Activated CD8-positive, alpha-beta memory T cell treated with anti-CD3 and anti-CD28 coated beads, Interleukin-2, amount 10 ng/mL, durations not matched to agents 7 days and 5 days (primary cell): ENCODE results near the gene NTM. TPM values are rescaled to one million over a fixed set of nuclear protein-coding genes. Genes with fewer than 3 reads are reported as not detected.

ENCODE experiments used
- ATAC-seq: fragments of 150-1000 bp; cut with Tn5 transposase; one replicate; pipeline ENCODE4 v1.10.0; 2021; ENCODE audit warnings: moderate library complexity
- CTCF ChIA-PET: fragments of 350-600 bp; sonication (Branson Sonifier 250); formaldehyde crosslinking; loops from one replicate; lab custom pipeline; 2021; ENCODE audit warnings: antibody characterized with exemption; lab: Charles Lee
- DNase-seq: peaks from one replicate; pipeline ENCODE4 v3.0.0-alpha.2; 2020
- H3K27ac Mint-ChIP-seq: one replicate; pipeline ENCODE4 v1.8.0; 2021; ENCODE audit warnings: mild to moderate bottlenecking, mixed read lengths
- H3K27me3 Mint-ChIP-seq: one replicate; pipeline ENCODE4 v1.8.0; 2021; ENCODE audit warnings: mixed read lengths
- H3K36me3 Mint-ChIP-seq: one replicate; pipeline ENCODE4 v1.8.0; 2021; ENCODE audit warnings: mild to moderate bottlenecking, mixed read lengths
- H3K4me1 Mint-ChIP-seq: one replicate; pipeline ENCODE4 v1.8.0; 2021; ENCODE audit warnings: mixed read lengths
- H3K4me3 Mint-ChIP-seq: one replicate; pipeline ENCODE4 v1.8.0; 2021; ENCODE audit warnings: mild to moderate bottlenecking, moderate library complexity, mixed read lengths
- H3K9me3 Mint-ChIP-seq: one replicate; pipeline ENCODE4 v1.8.0; 2022; ENCODE audit warnings: low read depth, mixed read lengths
- total RNA-seq, 2 experiments: library from RNA; stranded (reverse); gene quantifications; one replicate each; pipeline ENCODE4 v1.2.3, GENCODE V29; 2021

The NTM gene
- total RNA-seq, 2 experiments from 2014 or later, result not detected

GRCh38 chr11:131991606-131992005, 621.2 kb downstream of the NTM start:
- H3K4me3 Mint-ChIP-seq, result no peak overlapping the region
- CTCF ChIA-PET, result no interaction called here
- ATAC-seq (no peak), DNase-seq (no peak)
- no peak overlapping the region for H3K27ac Mint-ChIP-seq
- H3K9me3 Mint-ChIP-seq, result peaks cover 2% of the 10 kb centered on the region
- no peaks in the 10 kb centered on the region for H3K36me3 Mint-ChIP-seq
- no peaks in the 10 kb centered on the region for H3K27me3 Mint-ChIP-seq
- no peaks in the 10 kb centered on the region for H3K4me1 Mint-ChIP-seq

GRCh38 chr11:131993246-131993645, 622.8 kb downstream of the NTM start:
- ATAC-seq (no peak), DNase-seq (no peak)
- no peaks in the 10 kb centered on the region for H3K27me3 Mint-ChIP-seq
- H3K4me3 Mint-ChIP-seq, result no peak overlapping the region
- H3K27ac Mint-ChIP-seq, result no peak overlapping the region
- H3K36me3 Mint-ChIP-seq, result no peaks in the 10 kb centered on the region
- CTCF ChIA-PET, result no interaction called here
- no peaks in the 10 kb centered on the region for H3K4me1 Mint-ChIP-seq
- peaks cover 5% of the 10 kb centered on the region for H3K9me3 Mint-ChIP-seq

GRCh38 chr11:131998020-131998419, 627.6 kb downstream of the NTM start:
- CTCF ChIA-PET, result no interaction called here
- no peaks in the 10 kb centered on the region for H3K36me3 Mint-ChIP-seq
- H3K9me3 Mint-ChIP-seq, result peaks cover 3% of the 10 kb centered on the region
- H3K4me3 Mint-ChIP-seq, result no peak overlapping the region
- DNase-seq (no peak), ATAC-seq (no peak)
- no peak overlapping the region for H3K27ac Mint-ChIP-seq
- H3K4me1 Mint-ChIP-seq, result no peaks in the 10 kb centered on the region
- no peaks in the 10 kb centered on the region for H3K27me3 Mint-ChIP-seq

GRCh38 chr11:131999084-131999483, 628.7 kb downstream of the NTM start:
- no peaks in the 10 kb centered on the region for H3K4me1 Mint-ChIP-seq
- no peaks in the 10 kb centered on the region for H3K36me3 Mint-ChIP-seq
- CTCF ChIA-PET, result no interaction called here
- H3K4me3 Mint-ChIP-seq, result no peak overlapping the region
- H3K9me3 Mint-ChIP-seq, result peaks cover 3% of the 10 kb centered on the region
- no peak overlapping the region for H3K27ac Mint-ChIP-seq
- DNase-seq, result no peak
- ATAC-seq, result no peak
- H3K27me3 Mint-ChIP-seq, result no peaks in the 10 kb centered on the region

- Mint-ChIP-seq H3K27ac (no peak overlapping the region), H3K4me3 (no peak overlapping the region), H3K4me1 (no peaks in the 10 kb centered on the region), H3K36me3 (no peaks in the 10 kb centered on the region), H3K9me3 (peaks cover 3% of the 10 kb centered on the region), H3K27me3 (no peaks in the 10 kb centered on the region)
- CTCF ChIA-PET, result no interaction called here
- ATAC-seq, result no peak
- no peak for DNase-seq
Observed at GRCh38 chr11:131999955-132000354, 629.5 kb downstream of the NTM start.

- DNase-seq (no peak), ATAC-seq (no peak)
- Mint-ChIP-seq H3K27me3 (no peaks in the 10 kb centered on the region), H3K4me1 (no peaks in the 10 kb centered on the region), H3K9me3 (no peaks in the 10 kb centered on the region), H3K27ac (no peak overlapping the region), H3K4me3 (no peak overlapping the region), H3K36me3 (no peaks in the 10 kb centered on the region)
- CTCF ChIA-PET, result no interaction called here
Observed at GRCh38 chr11:132005887-132006286, 635.5 kb downstream of the NTM start.

- Mint-ChIP-seq H3K9me3 (no peaks in the 10 kb centered on the region), H3K27me3 (no peaks in the 10 kb centered on the region), H3K27ac (no peak overlapping the region), H3K4me3 (no peak overlapping the region), H3K36me3 (no peaks in the 10 kb centered on the region), H3K4me1 (no peaks in the 10 kb centered on the region)
- no peak for ATAC-seq
- no peak for DNase-seq
- CTCF ChIA-PET, result no interaction called here
Observed at GRCh38 chr11:132006884-132007580, 636.6 kb downstream of the NTM start.

- Mint-ChIP-seq H3K27me3 (no peaks in the 10 kb centered on the region), H3K9me3 (no peaks in the 10 kb centered on the region), H3K4me1 (no peaks in the 10 kb centered on the region), H3K36me3 (no peaks in the 10 kb centered on the region), H3K27ac (no peak overlapping the region), H3K4me3 (no peak overlapping the region)
- DNase-seq (no peak), ATAC-seq (no peak)
- CTCF ChIA-PET, result no interaction called here
Observed at GRCh38 chr11:132008226-132008625, 637.8 kb downstream of the NTM start.

GRCh38 chr11:132008872-132009271, 638.5 kb downstream of the NTM start:
- no peaks in the 10 kb centered on the region for H3K27me3 Mint-ChIP-seq
- no peaks in the 10 kb centered on the region for H3K9me3 Mint-ChIP-seq
- no peak overlapping the region for H3K4me3 Mint-ChIP-seq
- CTCF ChIA-PET, result no interaction called here
- H3K4me1 Mint-ChIP-seq, result no peaks in the 10 kb centered on the region
- DNase-seq (no peak), ATAC-seq (no peak)
- no peaks in the 10 kb centered on the region for H3K36me3 Mint-ChIP-seq
- no peak overlapping the region for H3K27ac Mint-ChIP-seq

GRCh38 chr11:132020001-132020400, 649.6 kb downstream of the NTM start:
- Mint-ChIP-seq H3K27ac (no peak overlapping the region), H3K4me1 (no peaks in the 10 kb centered on the region)
- CTCF ChIA-PET, result no interaction called here

GRCh38 chr11:132022285-132022684, 651.9 kb downstream of the NTM start:
- no peaks in the 10 kb centered on the region for H3K9me3 Mint-ChIP-seq
- ATAC-seq, result no peak
- CTCF ChIA-PET, result no interaction called here
- H3K27ac Mint-ChIP-seq, result no peak overlapping the region
- no peak overlapping the region for H3K4me3 Mint-ChIP-seq
- DNase-seq, result no peak
- no peaks in the 10 kb centered on the region for H3K27me3 Mint-ChIP-seq
- no peaks in the 10 kb centered on the region for H3K4me1 Mint-ChIP-seq
- no peaks in the 10 kb centered on the region for H3K36me3 Mint-ChIP-seq

More at GRCh38 chr11:132020001-132020400, 649.6 kb downstream of the NTM start:
- ATAC-seq, result no peak
- no peak for DNase-seq
- H3K27me3 Mint-ChIP-seq, result no peaks in the 10 kb centered on the region
- peaks cover 2% of the 10 kb centered on the region for H3K9me3 Mint-ChIP-seq
- H3K4me3 Mint-ChIP-seq, result no peak overlapping the region
- H3K36me3 Mint-ChIP-seq, result no peaks in the 10 kb centered on the region

GRCh38 chr11:132022733-132023478, 652.5 kb downstream of the NTM start:
- H3K36me3 Mint-ChIP-seq, result no peaks in the 10 kb centered on the region
- H3K27ac Mint-ChIP-seq, result no peak overlapping the region
- H3K4me1 Mint-ChIP-seq, result no peaks in the 10 kb centered on the region
- CTCF ChIA-PET, result no interaction called here
- H3K4me3 Mint-ChIP-seq, result no peak overlapping the region
- no peaks in the 10 kb centered on the region for H3K9me3 Mint-ChIP-seq
- no peak for DNase-seq
- H3K27me3 Mint-ChIP-seq, result no peaks in the 10 kb centered on the region
- no peak for ATAC-seq

GRCh38 chr11:132024587-132025295, 654.3 kb downstream of the NTM start:
- no peak for ATAC-seq
- Mint-ChIP-seq H3K9me3 (no peaks in the 10 kb centered on the region), H3K27me3 (no peaks in the 10 kb centered on the region), H3K27ac (no peak overlapping the region), H3K4me3 (no peak overlapping the region), H3K4me1 (no peaks in the 10 kb centered on the region), H3K36me3 (no peaks in the 10 kb centered on the region)
- CTCF ChIA-PET, result no interaction called here
- no peak for DNase-seq

- Mint-ChIP-seq H3K27ac (no peak overlapping the region), H3K36me3 (no peaks in the 10 kb centered on the region), H3K4me1 (no peaks in the 10 kb centered on the region), H3K4me3 (no peak overlapping the region), H3K9me3 (no peaks in the 10 kb centered on the region), H3K27me3 (no peaks in the 10 kb centered on the region)
- CTCF ChIA-PET, result no interaction called here
- DNase-seq, result no peak
- ATAC-seq, result no peak
Observed at GRCh38 chr11:132026746-132027145, 656.3 kb downstream of the NTM start.
